H1 (cell line): ENCODE data around the gene LANCL2. TPM values are rescaled to one million over a fixed set of nuclear protein-coding genes. Genes with fewer than 3 reads are reported as not detected.

Experiments
- CTCF ChIA-PET: fragments of 300-600 bp; sonication (Branson Sonifier 250); formaldehyde crosslinking; loops from one replicate; lab custom pipeline; 2021; ENCODE audit not compliant: partially characterized antibody; lab: Charles Lee
- POLR2A ChIA-PET: fragments of 300-600 bp; sonication (Branson Sonifier 250); formaldehyde crosslinking; loops from one replicate; lab custom pipeline; 2021; ENCODE audit warnings: inconsistent platforms; ENCODE audit not compliant: partially characterized antibody; lab: Charles Lee
- DNase-seq, 2 experiments: peaks; one replicate each; pipeline versions ENCODE4 v3.0.0 to v3.0.0-alpha.2; 2010 to 2022; ENCODE audit warnings: low spot score in 2 of 2, low read depth in 1 of 2, mixed read lengths in 1 of 2
- FAIRE-seq: peaks from 2 replicates; lab custom pipeline; 2011; peaks lifted over from hg19 to GRCh38; lab: Jason Lieb, UNC
- H2AFZ ChIP-seq: 2 replicates; pipeline ENCODE4 v1.8.1; 2012; ENCODE audit warnings: low read length, inconsistent platforms
- H2AK5ac ChIP-seq: 2 replicates; pipeline ENCODE4 v1.6.1; 2013; ENCODE audit warnings: low read depth, low read length
- H2BK120ac ChIP-seq: replicated peaks from 2 replicates; pipeline ENCODE3; 2013; ENCODE audit warnings: low read depth, low read length, inconsistent platforms
- H2BK12ac ChIP-seq: 2 replicates; pipeline ENCODE4 v1.6.1; 2013; ENCODE audit warnings: low read depth, low read length
- H2BK15ac ChIP-seq: 2 replicates; pipeline ENCODE4 v1.6.1; 2013; ENCODE audit warnings: low read length
- H2BK20ac ChIP-seq: 2 replicates; pipeline ENCODE4 v1.6.1; 2013; ENCODE audit warnings: low read length
- H2BK5ac ChIP-seq: 2 replicates; pipeline ENCODE4 v1.6.1; 2013; ENCODE audit warnings: low read depth, low read length
- H3K14ac ChIP-seq: 2 replicates; pipeline ENCODE4 v1.6.1; 2013; ENCODE audit warnings: inconsistent platforms; ENCODE audit not compliant: insufficient read length
- H3K18ac ChIP-seq: 2 replicates; pipeline ENCODE4 v1.6.1; 2013; ENCODE audit warnings: low read length; ENCODE audit errors: extremely low read depth
- H3K23ac ChIP-seq: 2 replicates; pipeline ENCODE4 v1.6.1; 2013; ENCODE audit warnings: inconsistent platforms; ENCODE audit not compliant: insufficient read length
- H3K23me2 ChIP-seq: 2 replicates; pipeline ENCODE4 v1.6.1; 2013; ENCODE audit warnings: low read depth, low read length
- H3K27ac ChIP-seq: 2 replicates; pipeline ENCODE4 v1.6.1; 2011; ENCODE audit warnings: low read depth, low read length, inconsistent platforms
- H3K27me3 ChIP-seq, 4 experiments: replicated peaks in 1 of 4; 1 replicate in 1 of 4; 2 replicates in 3 of 4; pipeline versions ENCODE4 v1.6.1 to v1.8.1; 2011 to 2013; ENCODE audit warnings: low read length in 3 of 4, mild to moderate bottlenecking in 3 of 4, inconsistent platforms in 2 of 4, mixed read lengths in 2 of 4, moderate library complexity in 1 of 4; ENCODE audit not compliant: control insufficient read depth in 3 of 4, insufficient read depth in 3 of 4; ENCODE audit errors: extremely low read depth in 1 of 4
- H3K36me3 ChIP-seq, 4 experiments: 2 replicates each; pipeline versions ENCODE4 v1.6.1 to v1.8.1; 2011 to 2013; ENCODE audit warnings: mild to moderate bottlenecking in 4 of 4, low read length in 3 of 4, moderate library complexity in 2 of 4, control low read depth in 1 of 4, inconsistent platforms in 1 of 4; ENCODE audit not compliant: insufficient read depth in 4 of 4, control insufficient read depth in 2 of 4
- H3K4ac ChIP-seq: replicated peaks from 2 replicates; pipeline ENCODE3; 2013; ENCODE audit warnings: low read length, low read depth, mixed read lengths, inconsistent platforms; ENCODE audit not compliant: insufficient read length
- H3K4me1 ChIP-seq, 4 experiments: replicated peaks in 1 of 4; 1 replicate in 1 of 4; 2 replicates in 3 of 4; pipeline versions ENCODE4 v1.6.1 to v1.8.1; 2011 to 2013; ENCODE audit warnings: low read length in 3 of 4, inconsistent platforms in 2 of 4, mixed read lengths in 1 of 4; ENCODE audit not compliant: insufficient read depth in 4 of 4, control insufficient read depth in 3 of 4
- H3K4me2 ChIP-seq, 2 experiments: 2 replicates each; pipeline versions ENCODE4 v1.6.1 to v1.8.1; 2011 to 2013; ENCODE audit warnings: low read depth in 2 of 2, low read length in 2 of 2, control low read depth in 1 of 2, inconsistent platforms in 1 of 2, mild to moderate bottlenecking in 1 of 2; ENCODE audit not compliant: insufficient read depth in 1 of 2
- H3K4me3 ChIP-seq, 4 experiments: fragments of 200-600, 300-600 bp in 1 of 4; sonication (generic), shearing (Covaris generic), sonication (Bioruptor Twin) in 1 of 4; 2 replicates each; pipeline versions ENCODE4 v1.5.1 to v1.8.1; 2011 to 2016; ENCODE audit warnings: low read length in 4 of 4, low read depth in 3 of 4, control low read depth in 2 of 4, inconsistent platforms in 2 of 4, mild to moderate bottlenecking in 2 of 4, mixed read lengths in 1 of 4, moderate library complexity in 1 of 4; ENCODE audit not compliant: insufficient read depth in 2 of 4; ENCODE audit errors: extremely low read depth in 1 of 4
- H3K56ac ChIP-seq: replicated peaks from 2 replicates; pipeline ENCODE3; 2013; ENCODE audit warnings: low read depth, mild to moderate bottlenecking, mixed read lengths, low read length, inconsistent platforms; ENCODE audit not compliant: insufficient read length
- H3K79me1 ChIP-seq: 2 replicates; pipeline ENCODE4 v1.6.1; 2013; ENCODE audit warnings: low read depth, low read length, control low read depth
- H3K79me2 ChIP-seq, 2 experiments: 2 replicates each; pipeline versions ENCODE4 v1.6.1 to v1.8.1; 2012 to 2013; ENCODE audit warnings: low read length in 2 of 2, mild to moderate bottlenecking in 2 of 2, inconsistent platforms in 1 of 2; ENCODE audit not compliant: insufficient read depth in 2 of 2, control insufficient read depth in 1 of 2
- H3K9ac ChIP-seq, 4 experiments: replicated peaks in 1 of 4; 1 replicate in 1 of 4; 2 replicates in 3 of 4; pipeline versions ENCODE4 v1.6.1 to v1.8.1; 2011 to 2013; ENCODE audit warnings: low read depth in 3 of 4, low read length in 3 of 4, control low read depth in 2 of 4, mild to moderate bottlenecking in 2 of 4, moderate library complexity in 2 of 4, inconsistent platforms in 1 of 4; ENCODE audit errors: extremely low read depth in 1 of 4
- H3K9me3 ChIP-seq, 2 experiments: 2 replicates each; pipeline versions ENCODE4 v1.6.1 to v1.8.1; 2012 to 2013; ENCODE audit warnings: mild to moderate bottlenecking in 2 of 2, moderate library complexity in 2 of 2, control low read depth in 1 of 2, inconsistent platforms in 1 of 2, low read depth in 1 of 2, low read length in 1 of 2, mixed read lengths in 1 of 2; ENCODE audit not compliant: insufficient read depth in 2 of 2
- H4K20me1 ChIP-seq, 2 experiments: replicated peaks in 1 of 2; 2 replicates each; pipeline versions ENCODE3 to v1.8.1; 2011 to 2013; ENCODE audit warnings: inconsistent platforms in 2 of 2, low read length in 2 of 2, mild to moderate bottlenecking in 1 of 2; ENCODE audit not compliant: insufficient read depth in 2 of 2, control insufficient read depth in 1 of 2
- H4K5ac ChIP-seq: 2 replicates; pipeline ENCODE4 v1.6.1; 2013; ENCODE audit warnings: low read length, low read depth, mixed read lengths, inconsistent platforms; ENCODE audit not compliant: insufficient read length
- H4K8ac ChIP-seq: 2 replicates; pipeline ENCODE4 v1.8.0; 2013; ENCODE audit warnings: mild to moderate bottlenecking, moderate library complexity, low read length, inconsistent platforms; ENCODE audit not compliant: insufficient read depth; ENCODE audit errors: extremely low read depth
- H4K91ac ChIP-seq: replicated peaks from 2 replicates; pipeline ENCODE3; 2013; ENCODE audit warnings: low read length, mixed read lengths, inconsistent platforms; ENCODE audit not compliant: insufficient read length
- CTBP2 ChIP-seq: IDR thresholded peaks from 2 replicates; pipeline ENCODE4 v1.7.0; 2011; ENCODE audit warnings: borderline replicate concordance, mild to moderate bottlenecking, moderate library complexity, mixed read lengths, low read length; ENCODE audit not compliant: insufficient read depth, insufficient read length
- KDM1A ChIP-seq: fragments of 200-600, 300-600 bp; sonication (generic); IDR thresholded peaks from 2 replicates; pipeline ENCODE4 v1.7.1; 2016; ENCODE audit warnings: mild to moderate bottlenecking, low read length, borderline replicate concordance
- NANOG ChIP-seq: IDR thresholded peaks from 2 replicates; pipeline ENCODE4 v1.6.1; 2011; ENCODE audit warnings: low read length, low read depth, mild to moderate bottlenecking, inconsistent platforms; ENCODE audit not compliant: insufficient read depth, poor library complexity, severe bottlenecking
- RAD21 ChIP-seq, 2 experiments: IDR thresholded peaks in 1 of 2; conservative IDR thresholded peaks in 1 of 2; 2 replicates each; pipeline ENCODE4 v1.6.1; 2011; ENCODE audit warnings: low read depth in 2 of 2, low read length in 2 of 2, improper control_type of control experiment in 1 of 2, inconsistent platforms in 1 of 2, mild to moderate bottlenecking in 1 of 2, moderate library complexity in 1 of 2
- RXRA ChIP-seq: IDR thresholded peaks from 2 replicates; pipeline ENCODE4 v1.6.1; 2011; ENCODE audit warnings: low read depth, mild to moderate bottlenecking, low read length, moderate library complexity; ENCODE audit not compliant: insufficient read depth
- SP2 ChIP-seq: IDR thresholded peaks from 2 replicates; pipeline ENCODE4 v1.6.1; 2012; ENCODE audit warnings: mild to moderate bottlenecking, low read length, inconsistent platforms
- WGBS, 2 experiments: shearing (Covaris generic) in 1 of 2; methylation state at CpG; one replicate each; pipeline versions ENCODE4 v1.1.6 to v1.1.7; 2013 to 2015; ENCODE audit warnings: low lambda C conversion rate in 2 of 2, mixed read lengths in 2 of 2, inconsistent platforms in 1 of 2, low coverage in 1 of 2, missing lambda C conversion rate in 1 of 2; ENCODE audit not compliant: insufficient replicate concordance in 2 of 2, insufficient coverage in 1 of 2, insufficient read length in 1 of 2; ENCODE audit errors: extremely low coverage in 1 of 2, missing lambda C conversion rate in 1 of 2; 5-methylcytosine and 5-hydroxymethylcytosine counted together
- polyA plus RNA-seq, 7 experiments: library from polyadenylated mRNA; depleted of rRNA in 3 of 7; stranded (reverse) in 5 of 7; unstranded in 2 of 7; fragments of >200 nt in 5 of 7; fragments of 200-250 nt in 2 of 7; gene quantifications; 1 replicate in 5 of 7; 2 replicates in 1 of 7; 4 replicates in 1 of 7; pipeline versions ENCODE4 v1.2.1 to v1.2.3, GENCODE V29; 2011 to 2013; ENCODE audit warnings: missing spikeins in 2 of 7, mixed read lengths in 2 of 7
- total RNA-seq: library from RNA; stranded (reverse); fragmentation: NEBNext Ultra II Directional; extraction: Animal tissue kit (Norgen Biotek cat#: 25700); gene quantifications from 2 replicates; pipeline ENCODE4 v1.2.1, GENCODE V29; 2021

LANCL2 gene
- total and polyA plus RNA-seq, 2 of the 8 experiments (the other 6 are each of a cell fraction or from before 2014, with no cell fraction given), result 9.2 to 9.5 TPM

GRCh38 chr7:55481155-55481554, 116.0 kb downstream of the LANCL2 start:
- no peak overlapping the region for H3K4me2 ChIP-seq
- H2BK120ac ChIP-seq, result no peak overlapping the region
- no peak overlapping the region for H2BK20ac ChIP-seq
- no peaks in the 10 kb centered on the region for H3K79me2 ChIP-seq
- H3K27me3 ChIP-seq, result no peaks in the 10 kb centered on the region
- TF ChIP-seq SP2 (no peak), RXRA (no peak), RAD21 (IDR thresholded peaks at IDR 0.05 in 1 of 2, conservative IDR thresholded peaks at IDR 0.05 in 1 of 2; ENCODE audit: low read depth in 2 of 2, low read length in 2 of 2) (no peak), CTBP2 (no peak), NANOG (no peak), KDM1A (no peak)
- DNase-seq (peak in 1 of 2 experiments; percentile 45), FAIRE-seq (no peak)
- ChIA-PET CTCF (no interaction called here), POLR2A (no interaction called here)
- H3K9ac ChIP-seq, result no peak overlapping the region
- H3K4me3 ChIP-seq, result no peak overlapping the region
- H3K4ac ChIP-seq, result no peak overlapping the region
- H3K4me1 ChIP-seq, result no peaks in the 10 kb centered on the region; a peak in 1 of 7 replicates
- 96% methylated on average over 2 of the region's 2 CpGs; no CpG with 5 or more reads in 1 of the 2 experiments for WGBS, 2 experiments
- H4K91ac ChIP-seq, result no peak overlapping the region
- H3K56ac ChIP-seq, result no peak overlapping the region
- H3K9me3 ChIP-seq, result no peaks in the 10 kb centered on the region
- no peaks in the 10 kb centered on the region for H3K23me2 ChIP-seq
- no peak overlapping the region for H3K18ac ChIP-seq
- H3K36me3 ChIP-seq, result no peaks in the 10 kb centered on the region
- no peak overlapping the region for H3K23ac ChIP-seq
- no peak overlapping the region for H2AK5ac ChIP-seq
- no peak overlapping the region for H4K5ac ChIP-seq
- peaks cover 0 to 15% of the 10 kb centered on the region in 2 experiments for H4K20me1 ChIP-seq
- H4K8ac ChIP-seq, result peak overlapping the region; percentile 23; the same call in 1 of the 2 replicates
- peaks cover 6% of the 10 kb centered on the region; the same call in 1 of the 2 replicates for H3K79me1 ChIP-seq
- H3K27ac ChIP-seq, result no peak overlapping the region
- no peak overlapping the region for H2BK15ac ChIP-seq
- no peak overlapping the region for H3K14ac ChIP-seq
- H2AFZ ChIP-seq, result no peak overlapping the region
- H2BK5ac ChIP-seq, result no peak overlapping the region
- H2BK12ac ChIP-seq, result no peak overlapping the region
